HK-2 (cell line): Measurements from ENCODE around the gene LRP1B.
"Not testable (repeated sequence)": the region's sequence is repeated elsewhere in the genome, so short reads cannot be mapped to it uniquely, and the experiment has no call there.

Experiments used
- DNase-seq: peaks from one replicate; pipeline ENCODE4 v3.0.0-alpha.2; 2018; ENCODE audit not compliant: unreplicated experiment

The LRP1B gene

GRCh38 chr2:141035846-141036420 lies 1094.9 kb downstream of the LRP1B start:
- no peak for DNase-seq

DNA sequence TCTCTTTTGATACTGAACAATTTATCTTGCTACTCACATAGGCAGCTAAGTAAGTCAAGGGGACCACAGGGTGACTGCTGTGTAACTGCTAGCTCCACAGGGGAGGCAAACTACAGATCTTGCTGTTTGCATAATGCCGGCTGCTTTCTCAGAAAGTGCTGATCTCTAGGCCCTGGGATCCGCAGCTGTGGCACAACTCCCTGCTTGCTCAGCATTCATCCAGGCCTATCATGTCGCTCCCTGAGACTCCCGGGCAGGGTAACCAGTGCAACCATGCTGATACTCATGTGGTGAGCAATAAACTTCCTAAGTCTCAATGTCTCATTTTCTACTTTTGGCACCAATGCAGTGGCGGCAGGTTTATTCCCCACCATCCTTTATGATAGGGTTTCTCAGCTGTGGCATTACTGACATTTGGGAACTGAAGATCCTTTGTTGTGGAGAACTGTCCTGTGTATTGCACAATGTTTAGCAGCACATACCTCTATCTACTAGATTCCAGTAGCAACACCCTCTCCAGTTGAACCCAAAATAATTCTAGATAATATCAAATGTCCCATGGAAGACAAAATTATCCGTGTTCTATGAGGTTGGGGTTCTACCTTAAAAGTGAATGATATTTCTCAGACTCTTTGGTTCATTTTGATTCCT lies 1101.3 kb downstream of the LRP1B start:
- DNase-seq = no peak

DNA sequence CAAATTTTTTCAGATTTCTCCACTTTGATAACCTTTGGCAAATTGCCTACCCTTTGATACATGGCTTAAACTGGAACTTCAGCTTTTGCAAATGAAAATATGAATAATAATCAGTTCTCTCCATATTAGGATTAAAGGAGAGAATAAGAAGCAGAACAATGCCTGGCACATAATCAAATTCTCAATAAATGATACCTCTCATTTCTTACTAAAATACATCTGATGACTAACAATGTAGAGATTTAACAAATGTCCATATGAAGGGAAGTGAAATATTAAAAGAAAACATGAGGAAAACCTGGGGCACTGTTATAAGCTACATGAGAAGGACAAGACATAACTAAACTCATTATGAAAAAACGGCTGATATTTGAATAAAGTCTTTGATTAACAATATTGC lies 1103.6 kb downstream of the LRP1B start:
- no peak for DNase-seq

GRCh38 chr2:141021611-141022010 lies 1109.2 kb downstream of the LRP1B start:
- DNase-seq = no peak

- no peak for DNase-seq
Observed at GRCh38 chr2:141021109-141021508, 1109.7 kb downstream of the LRP1B start.

DNA sequence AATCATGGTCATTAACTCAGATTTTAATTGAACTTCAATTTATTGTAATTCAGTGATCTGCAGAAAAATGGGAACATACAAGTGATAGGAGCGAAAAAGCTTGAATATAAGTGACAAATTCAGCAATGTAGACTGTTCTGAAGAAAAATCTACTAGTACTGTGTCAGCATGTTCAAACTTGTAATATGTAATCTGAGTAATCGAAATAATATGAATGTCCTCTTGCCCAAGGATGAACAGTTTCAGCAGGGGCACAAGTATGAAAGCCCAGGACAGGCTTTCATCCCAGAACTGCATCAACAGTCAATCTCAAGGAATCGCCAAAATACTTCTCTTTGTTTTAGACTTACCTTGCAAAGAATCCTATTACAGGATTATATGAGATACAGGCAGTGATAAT lies 1110.5 kb downstream of the LRP1B start:
- DNase-seq = no peak

DNA sequence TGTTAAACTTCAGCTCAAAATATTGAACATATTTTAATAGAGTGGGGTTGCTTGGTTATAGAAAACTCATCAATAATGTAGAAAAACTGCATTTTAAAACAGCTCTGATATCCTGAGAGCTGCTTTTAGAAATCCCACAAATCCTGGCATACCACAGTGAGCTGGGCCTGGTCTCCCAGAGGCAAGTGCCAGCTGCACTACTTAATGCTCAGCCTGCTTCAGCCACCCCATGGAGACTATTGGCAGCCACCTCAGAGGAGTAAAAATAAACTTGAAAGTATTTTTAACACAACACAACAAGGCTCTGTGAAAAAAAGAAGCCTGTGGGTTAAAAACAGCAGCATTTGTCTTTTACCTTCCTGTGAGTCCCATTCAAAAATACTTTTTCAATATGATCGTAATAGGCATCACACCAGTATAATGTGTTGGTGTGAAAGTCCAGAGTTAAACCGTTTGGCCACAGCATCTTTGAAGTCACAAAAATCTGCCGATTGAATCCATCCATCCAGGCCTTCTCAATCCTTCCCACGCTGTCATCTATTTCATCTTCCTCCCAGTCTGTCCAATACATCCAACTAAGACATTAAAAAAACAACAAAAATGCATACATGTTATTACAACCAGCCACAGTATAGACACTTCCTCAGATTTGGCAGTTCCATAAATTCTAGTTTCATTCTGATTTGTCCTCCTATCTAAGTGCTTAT lies 1115.3 kb downstream of the LRP1B start:
- no peak for DNase-seq

DNA sequence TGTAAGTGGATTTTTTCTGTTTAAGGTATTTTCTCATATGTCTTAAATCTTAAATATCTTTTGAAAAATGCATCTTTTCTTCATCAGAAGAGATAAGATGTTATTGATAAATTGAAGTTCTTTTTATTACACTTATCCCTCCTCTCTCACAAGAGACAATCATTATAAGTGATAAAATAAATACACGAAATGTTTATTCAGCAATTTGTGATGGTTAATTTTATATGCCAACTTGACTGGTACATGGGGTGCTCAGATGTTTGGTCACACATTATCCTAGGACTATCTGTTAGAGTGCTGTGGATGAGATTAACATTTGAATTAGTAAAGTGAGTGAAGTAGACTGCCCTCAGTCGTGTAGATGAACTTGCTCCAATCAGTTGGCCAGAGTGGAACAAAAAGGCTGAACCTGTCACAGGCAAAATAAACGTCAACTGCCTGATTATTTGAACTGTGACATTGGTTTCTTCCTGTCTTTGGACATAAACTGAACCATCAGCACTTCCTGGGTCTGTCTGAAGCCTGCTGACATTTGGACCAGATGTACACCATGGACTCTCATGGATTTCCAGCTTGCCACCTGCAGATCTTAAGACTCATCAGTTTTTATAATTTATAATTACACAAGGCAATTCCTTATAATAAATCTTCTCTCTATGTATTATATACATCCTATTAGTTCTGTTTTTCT lies 1126.7 kb downstream of the LRP1B start:
- no peak for DNase-seq

DNA sequence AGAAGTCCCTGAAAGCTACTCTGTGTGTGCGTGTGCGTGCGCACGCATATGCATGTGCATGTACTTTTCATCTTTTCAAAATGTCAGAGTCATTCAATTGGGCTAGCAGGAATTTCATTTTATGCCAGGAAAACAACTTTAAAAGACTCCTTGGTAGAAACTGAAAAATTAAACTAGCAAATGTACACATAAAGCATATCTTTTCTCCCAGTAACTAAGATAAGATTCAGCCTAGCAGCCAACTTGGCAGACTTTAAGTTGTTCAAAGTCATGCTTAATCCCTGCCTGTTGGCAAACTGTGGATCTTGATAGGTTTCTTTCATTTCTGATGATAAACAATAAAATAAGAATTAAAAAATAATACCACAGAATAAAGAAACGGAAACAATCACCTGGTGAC lies 1129.1 kb downstream of the LRP1B start:
- no peak for DNase-seq

DNA sequence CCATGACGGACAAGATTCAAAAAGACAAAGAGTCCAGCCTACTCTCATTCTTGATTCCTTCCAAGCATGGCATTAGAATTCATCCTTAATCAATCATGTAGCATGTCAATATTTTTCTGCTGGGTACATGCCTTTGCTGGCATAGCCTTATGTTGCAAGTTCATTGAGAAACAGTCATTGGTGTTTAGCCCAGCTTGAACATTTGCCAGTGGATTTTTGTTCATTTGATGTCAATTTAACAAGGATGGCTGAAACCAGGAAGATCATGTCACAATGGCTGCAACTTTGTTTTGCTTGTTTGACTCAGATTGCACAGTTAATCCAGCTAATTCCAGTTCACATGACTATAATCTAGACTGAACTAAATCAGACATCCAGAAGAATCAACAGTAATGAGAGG lies 1132.2 kb downstream of the LRP1B start:
- no peak for DNase-seq

- DNase-seq = no peak
Observed at GRCh38 chr2:140998017-140998416, 1132.8 kb downstream of the LRP1B start.

DNA sequence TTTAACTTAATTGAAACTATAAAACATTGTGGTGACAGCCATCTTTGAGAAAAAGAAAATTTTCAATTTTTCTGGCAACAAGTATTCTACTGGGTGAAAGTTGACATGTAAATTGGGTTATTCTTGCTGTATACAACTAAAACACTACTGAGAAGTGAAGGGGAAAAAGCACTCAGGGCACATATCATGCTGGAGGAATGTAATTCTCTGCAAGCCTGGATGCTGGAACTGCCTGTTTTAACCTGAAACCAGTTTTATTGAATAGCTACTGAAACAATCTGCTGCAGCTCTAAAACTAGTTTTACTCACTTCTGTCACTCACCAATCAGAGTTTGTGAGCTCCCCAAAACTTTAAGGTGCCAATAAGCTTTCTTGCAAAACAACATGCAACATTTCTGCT lies 1136.0 kb downstream of the LRP1B start:
- DNase-seq = no peak

DNA sequence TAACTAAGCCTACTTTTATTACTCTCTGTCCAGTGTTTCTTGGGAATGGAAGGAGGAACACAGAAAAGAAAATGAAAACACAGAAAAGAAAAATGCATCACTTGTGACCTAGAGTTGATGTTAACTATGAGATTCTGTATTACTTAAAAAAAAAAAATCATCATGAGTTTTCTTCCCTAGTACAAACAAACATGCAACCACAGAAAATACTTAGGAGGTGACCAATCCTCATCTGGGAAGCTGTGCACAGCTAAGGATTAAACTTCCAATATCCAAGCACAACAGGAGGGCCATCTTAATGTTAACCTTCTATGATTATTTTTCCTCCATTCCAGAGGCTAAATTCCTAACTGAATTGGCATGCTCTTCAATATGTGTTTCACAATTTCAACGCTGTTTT lies 1140.4 kb downstream of the LRP1B start:
- no peak for DNase-seq

- DNase-seq = no peak
Observed at GRCh38 chr2:140988597-140988996, 1142.2 kb downstream of the LRP1B start.

GRCh38 chr2:140986456-140986855 lies 1144.4 kb downstream of the LRP1B start:
- no peak for DNase-seq

- DNase-seq = no peak
Observed at GRCh38 chr2:140975237-140975636, 1155.6 kb downstream of the LRP1B start.

- DNase-seq = no peak
Observed at GRCh38 chr2:140972724-140973123, 1158.1 kb downstream of the LRP1B start.

DNA sequence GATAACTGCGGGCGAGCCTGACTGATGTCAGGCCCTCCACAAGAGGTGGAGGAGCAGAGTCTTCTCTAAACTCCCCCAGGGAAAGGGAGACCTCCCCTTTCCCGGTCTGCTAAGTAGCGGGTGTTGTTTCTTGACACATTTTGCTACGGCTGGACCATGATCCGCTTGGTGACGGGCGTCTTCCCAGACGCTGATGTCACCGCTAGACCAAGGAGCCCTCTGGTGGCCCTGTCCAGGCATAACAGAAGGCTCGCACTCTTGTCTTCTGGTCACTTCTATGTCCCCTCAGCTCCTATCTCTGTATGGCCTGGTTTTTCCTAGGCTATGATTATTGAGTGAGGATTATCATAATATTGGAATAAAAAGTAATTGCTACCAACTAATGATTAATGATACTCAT lies 1166.5 kb downstream of the LRP1B start:
- DNase-seq = not testable (repeated sequence)

GRCh38 chr2:140949932-140950331 lies 1180.9 kb downstream of the LRP1B start:
- no peak for DNase-seq

GRCh38 chr2:140947236-140947635 lies 1183.6 kb downstream of the LRP1B start:
- DNase-seq = no peak

- DNase-seq = no peak
Observed at GRCh38 chr2:140943867-140944266, 1186.9 kb downstream of the LRP1B start.

GRCh38 chr2:140942284-140942683 lies 1188.5 kb downstream of the LRP1B start:
- no peak for DNase-seq

DNA sequence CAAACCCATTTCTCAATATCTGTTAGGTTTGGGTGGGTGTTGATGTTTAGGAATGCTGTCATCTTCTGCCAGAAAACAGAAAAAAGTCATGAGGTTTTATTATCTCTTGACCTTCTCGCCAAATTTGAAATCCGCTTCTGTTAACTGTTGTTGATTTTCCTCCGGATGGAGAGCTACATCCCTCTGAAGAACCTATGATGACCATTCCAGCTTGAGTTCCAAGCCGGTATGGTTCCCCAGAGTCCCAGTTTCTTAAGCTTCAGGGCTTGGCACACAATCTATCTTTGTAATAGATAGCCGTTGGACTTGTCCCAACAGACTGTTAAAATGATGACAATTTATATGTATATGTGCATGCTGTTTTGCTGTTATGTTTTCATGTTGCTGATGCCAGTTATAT lies 1201.0 kb downstream of the LRP1B start:
- no peak for DNase-seq
